ES-I3 (cell line): ENCODE results near the gene ZNF782.
"Not testable (repeated sequence)": the region's sequence is repeated elsewhere in the genome, so short reads cannot be mapped to it uniquely, and the experiment has no call there.

Source experiments
- H3K36me3 ChIP-seq: 2 replicates; pipeline ENCODE4 v1.6.1; 2013; ENCODE audit warnings: mild to moderate bottlenecking, low read length, control low read depth, moderate library complexity; ENCODE audit not compliant: insufficient read depth
- H3K4me1 ChIP-seq: 2 replicates; pipeline ENCODE4 v1.6.1; 2013; ENCODE audit warnings: mild to moderate bottlenecking, control low read depth, low read length; ENCODE audit not compliant: insufficient read depth
- H3K9ac ChIP-seq: 2 replicates; pipeline ENCODE4 v1.6.1; 2013; ENCODE audit warnings: low read depth, mild to moderate bottlenecking, low read length, moderate library complexity
- H3K9me3 ChIP-seq: 2 replicates; pipeline ENCODE4 v1.6.1; 2013; ENCODE audit warnings: mild to moderate bottlenecking, low read length, moderate library complexity; ENCODE audit not compliant: control insufficient read depth, insufficient read depth

ZNF782 gene

DNA sequence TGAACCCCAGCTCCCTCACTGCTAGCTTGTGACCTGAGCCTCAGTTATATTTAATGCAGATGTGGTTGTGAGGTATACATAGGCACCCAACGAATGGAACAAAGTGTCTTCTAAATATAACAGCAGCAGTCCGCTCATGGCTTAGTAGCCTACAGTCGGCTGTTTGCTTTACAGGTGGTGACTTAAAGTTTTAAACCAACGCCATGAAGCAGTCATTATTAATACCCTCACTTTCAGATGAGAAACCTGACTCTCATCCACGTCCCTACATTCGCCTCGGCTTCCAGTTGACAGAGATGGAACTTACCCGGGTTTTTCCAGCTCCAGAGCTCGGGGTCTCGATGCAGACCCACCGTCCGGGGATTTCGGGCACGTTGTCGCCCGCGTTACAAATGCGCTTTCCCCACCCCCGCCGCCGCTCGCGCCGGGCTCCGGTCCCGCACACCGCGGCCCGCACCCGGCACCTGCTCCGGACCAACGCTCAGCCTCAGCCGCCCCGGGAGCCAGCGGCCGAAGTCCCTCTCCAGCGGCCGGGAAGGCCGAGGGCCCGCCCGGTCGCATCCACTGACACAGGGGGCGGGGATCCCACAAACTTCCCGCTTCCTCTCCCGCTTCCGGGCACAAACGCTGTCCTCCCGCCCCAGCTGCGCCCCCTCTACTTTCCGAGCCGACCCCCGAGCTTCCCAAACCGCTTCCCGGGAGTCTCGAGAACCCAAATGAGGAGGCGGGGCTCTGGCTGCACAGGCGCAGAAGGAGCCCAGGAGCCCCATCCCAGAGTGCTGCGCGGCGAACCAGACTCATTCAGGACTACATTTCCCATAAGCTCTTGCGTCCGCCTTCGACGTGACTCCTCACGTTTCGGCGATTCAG is at the start of gene ZNF782:
TSS of gene ZNF782 (minus strand) at position 734 of the 870 bp plus-strand sequence. CDS start 2,553 bp downstream, outside the sequence.
- H3K4me1 ChIP-seq: peaks cover 10% of the 10 kb centered on the region; the same call in 1 of the 2 replicates
- H3K9ac ChIP-seq: peak within 1 kb of the TSS; percentile 80
- no peaks in the 10 kb centered on the region for H3K36me3 ChIP-seq
- H3K9me3 ChIP-seq: no peaks in the 10 kb centered on the region; the same call in 1 of the 2 replicates

GRCh38 chr9:96900010-96900409 is 45.7 kb upstream of the ZNF782 start:
- H3K36me3 ChIP-seq, H3K4me1 ChIP-seq, H3K9ac ChIP-seq, H3K9me3 ChIP-seq: not testable (repeated sequence)

GRCh38 chr9:96892131-96892530 is 37.8 kb upstream of the ZNF782 start:
- Histone ChIP-seq H3K9me3 (no peaks in the 10 kb centered on the region), H3K4me1 (no peaks in the 10 kb centered on the region), H3K36me3 (no peaks in the 10 kb centered on the region; the same call in 1 of the 2 replicates), H3K9ac (no peak overlapping the region)

- no peak overlapping the region for H3K9ac ChIP-seq
- H3K36me3 ChIP-seq: no peaks in the 10 kb centered on the region
- no peaks in the 10 kb centered on the region for H3K4me1 ChIP-seq
- H3K9me3 ChIP-seq: no peaks in the 10 kb centered on the region
Measured at GRCh38 chr9:96888591-96888990, 34.3 kb upstream of the ZNF782 start.

GRCh38 chr9:96885424-96885823 is 31.1 kb upstream of the ZNF782 start:
- no peak overlapping the region for H3K9ac ChIP-seq
- H3K4me1 ChIP-seq: no peaks in the 10 kb centered on the region
- no peaks in the 10 kb centered on the region for H3K9me3 ChIP-seq
- H3K36me3 ChIP-seq: no peaks in the 10 kb centered on the region

DNA sequence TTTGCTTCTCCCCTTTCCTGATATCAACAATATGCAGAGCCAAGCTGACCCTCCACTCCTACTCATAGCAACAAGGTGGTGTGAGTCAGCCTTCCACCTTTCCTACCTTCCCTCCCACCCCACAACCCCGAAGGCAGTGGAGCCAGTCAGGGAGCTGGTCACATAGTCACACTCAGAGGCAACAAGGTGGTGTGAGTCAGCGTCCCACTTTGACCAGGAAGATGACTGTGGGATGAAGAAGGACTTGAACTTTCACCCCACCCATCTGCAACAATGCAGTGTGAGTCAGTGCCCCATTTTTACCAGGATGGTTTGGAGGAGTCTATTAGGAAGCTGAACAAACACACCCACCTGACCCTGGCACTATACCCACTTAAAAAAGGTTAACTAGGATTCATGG is 30.1 kb upstream of the ZNF782 start:
- Histone ChIP-seq H3K9me3 (no peaks in the 10 kb centered on the region), H3K36me3 (no peaks in the 10 kb centered on the region), H3K4me1 (no peaks in the 10 kb centered on the region), H3K9ac (no peak overlapping the region)

- H3K9ac ChIP-seq: no peak overlapping the region
- H3K9me3 ChIP-seq: no peaks in the 10 kb centered on the region
- H3K36me3 ChIP-seq: no peaks in the 10 kb centered on the region
- no peaks in the 10 kb centered on the region for H3K4me1 ChIP-seq
Measured at GRCh38 chr9:96883922-96884321, 29.6 kb upstream of the ZNF782 start.

GRCh38 chr9:96877269-96877668 is 23.0 kb upstream of the ZNF782 start:
- no peaks in the 10 kb centered on the region for H3K4me1 ChIP-seq
- no peaks in the 10 kb centered on the region for H3K9me3 ChIP-seq
- no peaks in the 10 kb centered on the region for H3K36me3 ChIP-seq
- H3K9ac ChIP-seq: peak overlapping the region; percentile 46; the same call in 1 of the 2 replicates

DNA sequence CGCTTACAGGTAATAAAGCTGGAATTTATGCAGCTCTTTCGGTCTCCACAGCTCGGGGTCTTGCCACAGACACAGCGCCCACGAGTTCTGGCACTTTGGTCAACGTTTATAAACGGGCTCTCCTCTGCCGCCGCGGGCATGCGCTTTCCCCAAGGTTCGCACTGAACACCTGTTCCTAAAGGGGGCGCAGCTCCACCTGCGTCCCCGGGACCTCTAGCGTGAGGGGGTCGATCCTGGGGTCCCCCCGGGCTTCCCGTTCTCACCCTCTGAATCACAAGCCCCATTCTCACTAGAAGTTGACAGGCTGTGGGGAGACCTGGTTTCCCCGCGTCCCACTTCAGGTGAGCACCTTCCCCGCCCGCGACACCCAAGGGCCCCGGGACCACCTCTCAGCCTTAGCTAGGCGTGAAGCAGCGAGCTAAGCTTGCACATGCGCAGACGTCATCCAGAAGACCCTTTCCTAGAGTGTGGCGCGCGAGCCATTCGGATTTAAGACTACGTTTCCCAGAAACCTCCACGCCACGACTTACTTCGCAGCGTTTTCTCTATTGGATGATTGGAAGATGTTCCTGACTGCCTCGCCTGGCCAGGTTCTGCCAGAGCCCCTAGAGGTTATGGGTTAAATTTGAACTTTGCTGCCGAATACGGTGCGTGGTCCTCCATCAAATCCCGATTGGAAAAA is 21.3 kb upstream of the ZNF782 start:
- Histone ChIP-seq H3K9me3 (no peaks in the 10 kb centered on the region), H3K36me3 (no peaks in the 10 kb centered on the region), H3K4me1 (no peaks in the 10 kb centered on the region), H3K9ac (peak overlapping the region; percentile 76; the same call in 1 of the 2 replicates)

DNA sequence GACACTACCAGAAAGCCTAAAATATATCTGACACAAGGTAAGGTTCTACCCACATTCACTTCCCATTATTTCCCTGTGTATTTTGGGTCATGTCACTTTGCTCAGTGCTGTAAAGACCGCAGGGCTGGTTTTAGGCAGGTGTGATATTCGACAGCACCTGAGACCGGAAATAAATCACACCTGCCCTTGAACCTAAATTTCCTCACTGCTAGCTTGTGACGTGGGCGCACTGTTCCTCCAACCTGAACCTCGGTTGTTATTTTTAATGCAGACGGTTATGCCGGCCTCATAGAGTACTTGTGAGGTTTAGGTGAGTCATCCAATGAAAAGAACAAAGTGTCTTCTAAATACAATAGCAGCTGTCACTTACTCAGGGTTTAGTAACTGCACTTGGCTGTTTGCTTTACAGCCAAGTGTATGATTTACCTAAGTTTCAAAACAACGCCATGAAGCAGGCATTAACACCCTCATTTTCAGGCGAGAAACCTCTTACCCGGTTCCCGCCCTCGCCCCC is 20.7 kb upstream of the ZNF782 start:
- no peaks in the 10 kb centered on the region for H3K4me1 ChIP-seq
- H3K9me3 ChIP-seq: no peaks in the 10 kb centered on the region
- no peaks in the 10 kb centered on the region for H3K36me3 ChIP-seq
- H3K9ac ChIP-seq: peak overlapping the region; percentile 76; the same call in 1 of the 2 replicates

DNA sequence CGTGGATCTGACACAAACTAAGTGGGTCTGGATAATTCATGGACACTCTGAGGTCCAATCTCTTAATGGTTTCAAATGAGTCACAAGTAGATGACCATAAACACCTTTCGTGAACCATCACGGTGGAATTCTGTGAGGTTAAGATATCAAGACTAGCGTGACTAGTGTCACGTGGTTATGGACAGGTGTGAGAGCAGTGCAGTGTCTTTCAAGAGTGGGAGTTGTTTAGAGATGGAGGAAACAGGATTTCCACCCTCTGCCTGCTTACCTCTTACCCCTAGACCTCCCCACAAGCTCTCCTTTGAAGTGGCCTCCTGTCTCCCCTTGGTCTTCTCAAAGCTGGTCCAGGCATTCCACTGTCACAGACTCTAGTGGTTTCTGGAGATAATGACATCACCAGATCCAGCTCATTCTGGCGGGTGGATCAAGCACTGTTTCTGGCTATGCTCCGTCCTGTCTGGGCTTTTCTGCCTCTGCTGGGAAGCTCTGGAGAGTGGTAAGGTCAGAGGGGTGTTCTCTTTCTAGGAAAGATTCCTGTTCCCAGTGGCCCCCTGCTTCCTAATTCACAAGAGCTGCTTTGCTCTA is 20.0 kb upstream of the ZNF782 start:
- no peaks in the 10 kb centered on the region for H3K4me1 ChIP-seq
- H3K9me3 ChIP-seq: no peaks in the 10 kb centered on the region
- no peaks in the 10 kb centered on the region for H3K36me3 ChIP-seq
- H3K9ac ChIP-seq: no peak overlapping the region

GRCh38 chr9:96871176-96871575 is 16.9 kb upstream of the ZNF782 start:
- Histone ChIP-seq H3K9ac (no peak overlapping the region), H3K36me3 (no peaks in the 10 kb centered on the region), H3K9me3 (no peaks in the 10 kb centered on the region), H3K4me1 (no peaks in the 10 kb centered on the region)

DNA sequence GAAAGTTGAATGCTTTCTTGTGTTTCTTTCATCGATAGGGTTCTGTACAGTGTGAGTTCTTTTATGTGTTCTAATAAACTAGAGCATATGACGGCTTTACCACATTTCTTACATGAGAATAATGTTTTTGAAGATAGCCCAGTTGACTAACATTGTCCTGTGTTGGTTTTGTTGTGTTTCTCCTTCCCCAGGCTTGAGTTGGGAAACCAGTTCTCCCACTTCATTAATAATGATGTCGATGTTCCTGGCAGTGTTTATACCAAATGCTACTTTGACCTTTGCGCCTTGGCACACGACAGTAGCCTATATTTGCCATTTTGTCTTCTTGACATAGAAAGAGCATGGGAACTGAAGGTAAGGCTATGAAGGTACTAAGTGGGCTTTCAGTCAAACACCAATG is 14.4 kb upstream of the ZNF782 start:
- no peaks in the 10 kb centered on the region for H3K9me3 ChIP-seq
- no peaks in the 10 kb centered on the region for H3K4me1 ChIP-seq
- no peaks in the 10 kb centered on the region for H3K36me3 ChIP-seq
- no peak overlapping the region for H3K9ac ChIP-seq

- no peaks in the 10 kb centered on the region for H3K4me1 ChIP-seq
- H3K36me3 ChIP-seq: no peaks in the 10 kb centered on the region
- H3K9me3 ChIP-seq: no peaks in the 10 kb centered on the region
- no peak overlapping the region for H3K9ac ChIP-seq
Measured at GRCh38 chr9:96867079-96867804, 12.9 kb upstream of the ZNF782 start.
